NCI-H146 (cell line): ENCODE measurements around the gene IGF1R.

Experiments used
- DNase-seq: peaks from one replicate; lab custom pipeline; 2025; lab: John Stamatoyannopoulos, UW

IGF1R gene

DNA sequence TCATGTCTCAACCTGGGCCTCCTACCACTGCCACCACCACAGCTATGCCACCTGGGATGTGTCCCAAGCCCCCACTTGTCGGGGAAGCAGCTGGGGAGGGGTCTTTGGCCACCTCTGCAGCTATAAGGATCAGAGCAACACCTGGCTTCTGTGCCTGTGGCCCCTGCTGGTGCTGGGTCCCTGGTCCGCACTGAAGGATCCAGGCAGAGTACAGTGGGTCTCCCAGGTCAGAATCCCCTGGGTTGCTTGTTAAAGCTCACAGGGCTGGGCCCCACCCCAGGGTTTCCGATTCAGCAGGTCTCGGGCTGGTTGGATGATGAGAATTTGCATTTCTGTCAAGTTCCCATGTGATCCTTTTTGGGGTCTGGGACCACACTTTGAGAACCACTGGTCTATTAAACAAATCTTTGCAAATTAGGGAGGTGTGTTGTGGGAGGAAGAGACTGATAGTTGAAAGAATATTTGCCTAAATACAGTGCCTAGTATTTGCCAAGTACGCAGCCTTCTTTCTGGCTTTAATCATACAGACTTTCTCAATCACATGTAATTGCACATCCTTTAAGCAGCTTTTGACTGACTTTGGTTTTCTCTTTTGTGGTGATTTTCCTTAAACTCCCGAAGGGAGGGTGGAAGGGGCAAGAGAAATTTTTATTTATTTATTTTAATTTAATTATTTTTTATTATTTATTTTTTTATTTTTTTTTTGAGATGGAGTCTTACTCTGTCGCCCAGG lies 127.3 kb downstream of the IGF1R start:
- DNase-seq = no peak

DNA sequence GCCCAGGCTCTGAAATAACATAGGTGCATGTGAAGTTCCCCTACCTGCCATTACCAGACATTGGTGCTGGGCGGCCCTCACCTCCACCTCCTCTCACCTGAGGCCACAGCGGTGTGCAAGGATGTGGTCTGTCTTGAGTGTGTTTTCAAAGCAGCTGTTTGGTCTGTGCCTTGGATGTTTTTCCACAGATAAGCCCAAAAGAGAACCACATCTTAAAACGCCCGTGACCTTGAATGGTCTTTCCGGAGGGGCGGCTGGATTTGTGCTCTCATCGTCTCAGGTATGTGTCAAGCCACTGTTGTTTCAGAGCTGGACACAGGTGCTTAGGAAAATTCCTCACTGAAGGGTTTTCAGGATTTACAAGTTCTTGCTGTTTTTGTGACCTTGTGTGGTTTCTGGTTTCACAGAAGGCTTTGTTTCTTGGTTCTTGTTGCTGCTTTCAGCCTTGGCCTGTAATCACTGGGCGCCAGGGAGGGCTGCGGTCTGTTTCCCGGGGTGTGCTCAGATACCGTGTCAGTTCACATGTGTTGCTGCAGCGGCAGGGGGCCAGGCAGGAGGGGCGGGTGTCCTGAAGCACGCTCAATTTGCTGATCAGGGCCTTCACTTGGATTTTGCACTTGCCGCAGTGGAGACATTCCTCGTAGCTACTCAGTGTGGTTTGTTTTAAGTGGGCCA lies 128.4 kb downstream of the IGF1R start:
- DNase-seq = no peak

DNA sequence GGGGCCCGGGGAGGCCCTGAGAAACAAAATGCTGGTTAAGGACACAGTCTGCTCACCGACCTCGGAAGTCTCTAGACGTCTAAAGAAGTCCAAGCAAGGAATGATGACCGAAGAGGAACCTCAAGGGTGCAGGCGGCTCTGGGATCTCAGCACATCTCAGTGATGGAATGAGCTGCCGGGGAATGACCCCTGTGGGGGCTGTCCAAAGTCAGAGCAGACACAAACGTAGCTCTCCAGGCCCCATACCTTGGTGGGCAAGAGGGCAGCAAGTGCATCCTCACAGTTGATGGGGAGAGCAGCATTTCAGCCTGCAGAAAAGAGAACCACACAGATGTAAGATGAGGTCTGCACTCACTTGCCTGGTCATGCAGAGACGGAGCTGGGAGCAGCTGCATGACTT lies 129.1 kb downstream of the IGF1R start:
- DNase-seq = no peak

GRCh38 chr15:98778263-98778959 lies 130.1 kb downstream of the IGF1R start:
- DNase-seq = no peak

- no peak for DNase-seq
Observed at GRCh38 chr15:98778960-98779359, 130.6 kb downstream of the IGF1R start.

DNA sequence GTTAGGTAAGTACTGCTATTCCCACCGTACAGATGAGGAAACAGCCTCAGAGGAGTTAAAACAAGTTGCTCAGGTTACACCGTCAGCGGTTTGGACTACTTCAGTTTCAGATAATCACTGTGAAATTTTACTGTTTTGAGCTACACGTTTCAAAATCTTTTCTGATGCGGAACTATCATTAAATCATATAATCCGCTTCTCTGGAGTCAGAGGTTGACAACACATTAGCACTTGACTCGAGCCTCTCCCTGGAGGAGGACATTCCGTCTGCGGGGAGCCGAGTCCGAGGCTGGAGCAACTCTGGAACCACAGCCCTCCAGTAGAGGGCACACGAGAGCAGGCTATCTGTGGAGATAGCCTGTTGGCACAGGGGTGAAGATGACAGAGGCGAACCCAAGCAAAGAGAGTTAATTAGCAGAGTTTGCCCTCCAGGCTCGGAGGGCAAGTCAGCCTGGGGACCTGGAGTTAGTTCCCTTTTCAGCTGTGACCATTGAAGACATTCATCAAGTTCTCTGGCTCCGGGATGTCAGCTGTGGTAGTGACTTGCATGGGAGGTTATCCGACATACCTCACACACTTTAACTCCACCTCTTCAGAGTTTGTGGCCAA lies 131.2 kb downstream of the IGF1R start:
- DNase-seq = peak; percentile 53

GRCh38 chr15:98781838-98782237 lies 133.5 kb downstream of the IGF1R start:
- no peak for DNase-seq

GRCh38 chr15:98782801-98783200 lies 134.5 kb downstream of the IGF1R start:
- DNase-seq = no peak

DNA sequence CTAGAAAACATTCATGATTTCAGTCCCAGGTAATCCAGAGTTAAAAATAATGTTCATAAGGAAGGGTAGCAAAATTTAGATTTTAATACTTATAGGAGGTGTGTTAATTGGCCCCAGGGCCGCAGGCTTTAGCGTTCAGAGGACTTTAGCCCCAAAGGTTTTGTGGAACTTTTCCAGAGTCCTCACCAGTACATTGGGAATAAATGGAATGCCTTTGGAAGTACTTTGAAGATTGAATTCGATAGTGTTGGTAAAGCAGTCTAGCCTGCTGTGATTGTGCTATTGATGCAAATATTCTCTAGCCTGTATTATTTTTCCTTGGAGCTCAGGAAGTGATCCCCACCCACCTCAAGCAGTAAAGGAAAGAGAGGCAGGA lies 137.1 kb downstream of the IGF1R start:
- DNase-seq = no peak

DNA sequence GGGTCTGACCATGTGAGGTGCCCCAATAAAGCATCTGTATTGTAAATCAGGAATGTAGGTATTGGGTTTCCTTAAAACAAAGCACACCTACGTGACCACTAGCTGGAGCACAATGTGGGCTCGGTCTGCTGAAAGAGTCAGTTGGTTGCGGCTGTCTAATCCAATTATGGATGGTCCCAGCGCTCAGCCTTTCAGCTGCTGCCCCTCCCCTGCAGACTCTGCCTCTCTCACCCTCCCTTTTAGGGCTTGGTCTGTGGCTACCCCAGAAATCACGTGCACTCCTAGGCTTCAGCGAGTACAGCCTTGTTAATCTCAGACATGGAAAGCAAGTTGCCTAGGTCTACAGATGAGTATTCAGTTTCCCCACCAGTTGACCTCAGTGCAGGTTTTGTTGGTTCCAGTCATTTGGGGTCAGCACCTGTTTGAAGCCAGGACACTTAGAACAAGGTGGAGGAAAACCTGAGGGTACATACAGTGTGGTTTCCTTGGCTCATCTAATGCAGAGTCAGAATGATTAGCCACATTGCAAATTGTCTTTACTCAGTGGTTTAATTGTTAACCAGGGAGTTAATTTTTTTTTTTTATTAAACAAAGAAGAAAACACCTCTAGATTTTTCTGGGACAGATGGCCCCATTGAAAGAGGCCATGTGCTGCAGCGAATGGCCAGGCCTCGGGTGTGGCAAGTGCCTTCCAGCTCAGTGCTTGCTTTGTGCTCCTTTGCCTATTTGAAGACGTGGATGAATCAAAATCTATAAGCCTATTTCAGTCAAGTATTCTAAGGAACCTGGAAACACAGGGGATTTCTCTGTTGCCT lies 137.7 kb downstream of the IGF1R start:
- DNase-seq = no peak

DNA sequence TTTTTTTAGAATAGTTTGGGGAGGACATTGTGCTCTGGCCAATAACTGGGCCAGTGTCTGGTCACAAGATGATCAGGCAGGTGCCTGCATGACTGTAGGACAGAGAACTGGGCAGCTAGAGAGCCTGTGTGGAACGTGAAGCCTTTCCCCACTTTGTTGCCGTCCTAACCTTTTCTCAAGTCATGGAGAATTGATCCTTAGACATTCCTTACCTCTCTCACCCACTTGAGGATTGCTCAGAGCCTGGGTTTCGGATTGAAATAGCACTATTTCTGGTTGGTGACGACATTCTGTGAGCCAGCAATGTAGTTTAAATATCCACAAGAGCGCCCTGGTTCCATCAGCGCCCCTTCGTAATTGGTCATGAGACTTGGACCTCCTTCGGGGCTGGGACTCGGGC lies 138.4 kb downstream of the IGF1R start:
- no peak for DNase-seq

GRCh38 chr15:98787194-98787593 lies 138.9 kb downstream of the IGF1R start:
- no peak for DNase-seq

DNA sequence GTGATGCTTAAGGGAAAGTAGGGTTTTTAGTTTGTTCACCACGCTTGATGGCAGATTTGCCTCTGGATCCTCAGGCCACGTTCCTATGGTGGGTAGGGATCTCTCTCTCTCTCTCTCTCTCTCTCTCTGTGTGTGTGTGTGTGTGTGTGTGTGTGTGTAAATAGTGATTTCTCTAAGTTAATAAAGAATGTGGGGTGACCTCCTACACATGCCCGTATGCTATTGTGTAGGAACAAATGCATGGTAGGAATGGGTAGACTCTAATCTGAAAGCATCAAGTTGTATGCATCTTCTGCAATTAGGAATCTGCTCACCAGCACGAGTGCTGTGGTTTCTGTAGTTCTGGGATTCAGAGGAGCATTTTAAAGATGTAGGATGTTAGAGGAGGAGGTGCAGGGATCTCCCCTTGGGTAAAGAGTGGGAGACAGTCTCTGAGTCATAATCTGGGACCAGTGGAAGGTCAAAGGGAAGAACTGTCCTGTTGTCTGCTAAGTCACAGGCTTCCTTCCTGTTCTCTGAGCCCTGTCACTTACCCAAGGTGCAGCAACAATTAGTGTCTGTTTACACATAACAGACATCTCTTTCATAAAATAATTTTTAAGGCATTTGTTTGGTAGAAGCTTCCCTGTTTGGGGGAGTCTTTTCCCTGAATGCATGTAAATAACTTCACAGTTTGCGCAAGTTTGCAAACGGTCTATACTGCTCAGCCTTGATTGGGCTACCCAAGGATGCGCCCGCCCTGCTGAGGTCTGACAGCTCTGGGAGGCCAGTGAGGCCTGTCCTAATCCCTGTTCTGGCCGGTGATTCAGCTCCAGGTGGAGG lies 139.8 kb downstream of the IGF1R start:
- no peak for DNase-seq

- no peak for DNase-seq
Observed at GRCh38 chr15:98789020-98789419, 140.7 kb downstream of the IGF1R start.

DNA sequence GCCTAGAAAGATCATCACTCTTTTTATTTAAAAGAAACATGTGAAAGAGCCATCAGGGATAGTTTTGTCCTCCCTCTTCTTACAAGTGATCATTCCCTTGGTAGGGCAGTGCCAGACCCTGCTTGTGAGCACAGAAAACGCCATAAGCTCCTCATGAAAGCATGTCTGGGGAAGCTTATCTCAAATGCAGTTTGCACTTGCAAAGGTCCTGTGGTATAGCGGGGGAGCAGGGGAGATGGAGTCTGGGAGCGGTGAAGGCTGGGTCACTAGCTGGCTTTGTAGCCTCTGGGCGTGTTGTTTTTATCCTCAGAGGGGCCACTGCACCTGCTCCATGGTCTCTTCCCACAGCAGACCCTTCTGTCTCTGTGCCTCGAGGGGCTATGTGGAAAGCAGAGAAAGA lies 141.9 kb downstream of the IGF1R start:
- DNase-seq = no peak

DNA sequence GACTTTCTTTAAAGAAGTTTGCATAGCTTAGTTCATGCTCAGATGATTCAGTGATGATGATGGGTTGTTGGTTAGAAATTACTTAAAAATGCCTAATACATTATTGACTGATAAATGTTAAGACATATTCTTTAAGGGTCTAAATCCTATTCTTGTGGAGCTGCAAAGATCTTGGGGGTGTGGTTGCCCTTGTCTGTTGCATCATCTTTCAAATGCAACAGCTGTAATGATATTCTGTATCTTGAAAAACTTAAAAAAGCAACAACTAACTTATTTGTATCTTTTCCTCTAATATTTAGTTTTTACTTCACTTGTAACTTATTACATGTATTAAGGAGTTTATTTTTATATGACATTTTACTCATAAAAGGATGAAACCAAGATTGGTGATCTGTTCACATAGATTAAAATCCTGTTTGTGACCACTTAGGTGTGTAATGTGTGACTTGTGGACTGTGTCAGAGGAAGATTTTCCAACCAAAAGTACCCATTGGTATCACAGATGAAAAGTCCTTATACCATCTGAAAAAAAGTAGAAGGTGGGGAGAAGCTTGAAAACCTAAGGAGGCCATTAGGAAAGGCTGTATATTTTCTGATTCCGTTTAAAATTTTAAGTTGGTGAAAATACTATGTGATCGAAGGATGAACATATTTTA lies 142.8 kb downstream of the IGF1R start:
- DNase-seq = no peak

- DNase-seq = no peak
Observed at GRCh38 chr15:98792117-98792516, 143.8 kb downstream of the IGF1R start.

DNA sequence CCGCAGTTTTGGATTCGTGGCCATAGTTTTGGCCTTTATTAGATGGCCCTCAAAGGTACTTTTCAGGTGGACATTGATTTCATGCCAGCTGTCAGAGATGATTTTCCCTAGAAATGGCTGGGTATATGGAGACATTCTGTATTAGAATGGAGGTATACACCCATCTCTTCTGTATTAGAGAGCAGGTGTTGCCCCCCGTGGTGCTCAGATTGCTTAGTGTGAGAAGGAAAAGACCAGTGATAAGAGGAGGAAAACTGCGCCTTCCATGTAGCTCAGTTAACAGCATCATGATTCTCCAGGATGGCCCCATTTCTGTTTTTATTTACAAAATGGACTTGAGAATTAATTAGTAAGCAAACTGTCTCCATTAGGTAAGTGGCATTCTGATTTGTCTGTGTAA lies 145.9 kb downstream of the IGF1R start:
- DNase-seq = peak; percentile 73

DNA sequence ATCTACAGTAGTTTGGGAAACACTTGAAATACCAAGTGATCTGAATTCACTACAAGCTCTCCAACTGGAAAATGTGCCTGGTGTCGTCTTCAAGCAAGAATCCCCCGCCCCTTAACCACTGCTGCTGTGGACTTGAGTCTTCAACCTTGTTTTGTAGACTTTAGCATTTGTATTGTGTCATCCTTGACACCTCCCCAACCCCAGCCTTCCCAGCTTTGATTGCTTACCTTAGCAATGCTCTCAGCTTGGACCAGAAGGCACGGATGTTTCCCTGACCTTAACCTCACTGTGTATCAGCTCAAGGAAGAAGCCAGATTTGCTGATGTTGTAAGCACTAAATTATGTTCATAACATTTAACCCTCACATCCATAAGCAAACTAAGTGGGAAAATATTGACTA lies 146.4 kb downstream of the IGF1R start:
- no peak for DNase-seq

GRCh38 chr15:98795980-98796379 lies 147.6 kb downstream of the IGF1R start:
- DNase-seq = no peak
